Measurements from ENCODE around the gene TNNT3. TPM values are rescaled to one million over a fixed set of nuclear protein-coding genes. Genes with fewer than 3 reads are reported as not detected.

The TNNT3 gene
- total RNA-seq, 1 experiment from 2014 or later: 0.71 TPM

DNA sequence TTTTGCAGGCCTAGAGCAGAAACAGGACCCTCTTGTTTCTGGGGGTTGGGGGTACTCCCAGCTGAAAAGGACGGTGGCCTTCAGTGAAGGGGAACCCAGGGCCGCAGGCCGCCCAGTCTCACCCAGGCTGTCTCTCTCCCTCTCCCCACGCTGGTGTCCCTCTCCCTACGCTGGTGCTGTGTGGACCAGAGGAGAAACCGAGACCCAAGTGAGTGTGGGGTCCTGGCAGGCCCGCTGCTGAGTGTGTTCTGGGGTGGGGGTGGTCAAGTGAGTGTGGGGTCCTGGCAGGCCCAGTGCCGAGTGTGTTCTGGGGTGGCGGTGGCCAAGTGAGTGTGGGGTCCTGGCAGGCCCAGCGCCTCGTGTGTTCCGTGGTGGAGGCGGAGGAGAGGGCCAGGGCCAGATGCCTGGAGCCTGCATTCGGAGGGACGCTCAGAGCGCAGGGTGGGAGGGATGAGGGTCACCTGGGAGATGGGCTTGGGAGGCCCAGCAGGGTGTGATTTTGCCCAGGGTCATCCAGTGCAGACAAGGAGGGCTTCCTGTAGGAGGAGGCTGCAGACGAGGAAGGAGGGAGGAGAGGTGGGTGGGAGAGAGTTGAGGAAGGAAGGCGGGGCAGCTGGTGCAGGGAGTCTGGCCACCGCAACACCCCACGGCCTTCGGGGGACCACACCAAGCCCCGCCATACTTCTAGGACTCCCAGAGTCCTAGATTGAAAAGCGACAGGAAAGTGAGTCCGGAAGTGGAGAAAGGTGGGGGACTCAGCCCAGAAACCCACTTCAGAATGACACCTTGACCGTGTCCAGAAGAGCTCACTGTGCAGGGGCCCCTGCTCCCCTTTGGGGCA is 10.3 kb downstream of the TNNT3 start:
- Histone ChIP-seq H3K27me3 (ENCODE audit: insufficient read depth, low read length) (no peaks in the 10 kb centered on the region), H3K9ac (ENCODE audit: low read length) (no peak overlapping the region), H3K27ac (ENCODE audit: low read depth, low read length) (no peak overlapping the region), H3K9me3 (ENCODE audit: control insufficient read depth in 1 of 2, insufficient read depth in 1 of 2, low read depth in 1 of 2, low read length in 2 of 2) (no peaks in the 10 kb centered on the region), H4K20me1 (ENCODE audit: insufficient read depth) (no peaks in the 10 kb centered on the region), H2AFZ (ENCODE audit: low read depth, low read length, poor library complexity, severe bottlenecking) (no peak overlapping the region), H3K4me3 (replicated peaks in 1 of 2; ENCODE audit: low read depth in 1 of 2, low read length in 2 of 2) (no peak overlapping the region), H3K79me2 (ENCODE audit: insufficient read depth, low read length) (no peaks in the 10 kb centered on the region), H3K36me3 (ENCODE audit: control insufficient read depth in 1 of 2, insufficient read depth in 2 of 2, low read length in 2 of 2) (no peaks in the 10 kb centered on the region), H3K9me2 (ENCODE audit: insufficient read depth) (no peaks in the 10 kb centered on the region), H3K4me2 (ENCODE audit: low read length) (no peak overlapping the region), H3K4me1 (ENCODE audit: control insufficient read depth in 1 of 2, insufficient read depth in 2 of 2, low read length in 2 of 2) (no peaks in the 10 kb centered on the region)
- no peak for ATAC-seq
- BruUV-seq (replicated peaks): no TSS peak
- ChIA-PET POLR2A (no interaction called here), CTCF (no interaction called here), RAD21 (ENCODE audit: low non-redundant PET in 1 of 2, low total read pairs in 2 of 2, uncharacterized antibody in 2 of 2, unreplicated experiment in 2 of 2) (no interaction called here)
- intact Hi-C loops (cut with micrococcal nuclease): no loop called here
- TF ChIP-seq TCF7L2 (IDR thresholded peaks at IDR 0.05; ENCODE audit: borderline replicate concordance, extremely low read depth, insufficient read depth, insufficient read length) (no peak), EGR1 (IDR thresholded peaks at IDR 0.05; ENCODE audit: low read depth) (no peak), EZH2phosphoT487 (IDR thresholded peaks at IDR 0.05; ENCODE audit: borderline replicate concordance) (no peak), SIN3A (IDR thresholded peaks at IDR 0.05; ENCODE audit: low read depth) (no peak), SP1 (IDR thresholded peaks at IDR 0.05; ENCODE audit: low read depth) (no peak), POLR2A (IDR thresholded peaks at IDR 0.05; ENCODE audit: borderline replicate concordance, extremely low read depth, insufficient read depth, insufficient read length) (no peak), POLR2AphosphoS5 (IDR thresholded peaks at IDR 0.05; ENCODE audit: low read depth, low read length) (no peak), RAD21 (IDR thresholded peaks at IDR 0.05; ENCODE audit: low read depth) (no peak), ZFX (IDR thresholded peaks at IDR 0.05) (no peak), CEBPB (IDR thresholded peaks at IDR 0.05; ENCODE audit: low read depth) (no peak), EZH2 (IDR thresholded peaks at IDR 0.05) (no peak), MAX (IDR thresholded peaks at IDR 0.05) (no peak), ZNF274 (IDR thresholded peaks at IDR 0.05; ENCODE audit: low read depth, low read length) (no peak)
- TF ChIP-seq, protein P1, sequence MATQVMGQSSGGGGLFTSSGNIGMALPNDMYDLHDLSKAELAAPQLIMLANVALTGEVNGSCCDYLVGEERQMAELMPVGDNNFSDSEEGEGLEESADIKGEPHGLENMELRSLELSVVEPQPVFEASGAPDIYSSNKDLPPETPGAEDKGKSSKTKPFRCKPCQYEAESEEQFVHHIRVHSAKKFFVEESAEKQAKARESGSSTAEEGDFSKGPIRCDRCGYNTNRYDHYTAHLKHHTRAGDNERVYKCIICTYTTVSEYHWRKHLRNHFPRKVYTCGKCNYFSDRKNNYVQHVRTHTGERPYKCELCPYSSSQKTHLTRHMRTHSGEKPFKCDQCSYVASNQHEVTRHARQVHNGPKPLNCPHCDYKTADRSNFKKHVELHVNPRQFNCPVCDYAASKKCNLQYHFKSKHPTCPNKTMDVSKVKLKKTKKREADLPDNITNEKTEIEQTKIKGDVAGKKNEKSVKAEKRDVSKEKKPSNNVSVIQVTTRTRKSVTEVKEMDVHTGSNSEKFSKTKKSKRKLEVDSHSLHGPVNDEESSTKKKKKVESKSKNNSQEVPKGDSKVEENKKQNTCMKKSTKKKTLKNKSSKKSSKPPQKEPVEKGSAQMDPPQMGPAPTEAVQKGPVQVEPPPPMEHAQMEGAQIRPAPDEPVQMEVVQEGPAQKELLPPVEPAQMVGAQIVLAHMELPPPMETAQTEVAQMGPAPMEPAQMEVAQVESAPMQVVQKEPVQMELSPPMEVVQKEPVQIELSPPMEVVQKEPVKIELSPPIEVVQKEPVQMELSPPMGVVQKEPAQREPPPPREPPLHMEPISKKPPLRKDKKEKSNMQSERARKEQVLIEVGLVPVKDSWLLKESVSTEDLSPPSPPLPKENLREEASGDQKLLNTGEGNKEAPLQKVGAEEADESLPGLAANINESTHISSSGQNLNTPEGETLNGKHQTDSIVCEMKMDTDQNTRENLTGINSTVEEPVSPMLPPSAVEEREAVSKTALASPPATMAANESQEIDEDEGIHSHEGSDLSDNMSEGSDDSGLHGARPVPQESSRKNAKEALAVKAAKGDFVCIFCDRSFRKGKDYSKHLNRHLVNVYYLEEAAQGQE (IDR thresholded peaks at IDR 0.05; ENCODE audit: low read depth): no peak
- DNase-seq (ENCODE audit: low read depth, low spot score): no peak
